ENCODE measurements around the gene ADM.

The ADM gene

DNA sequence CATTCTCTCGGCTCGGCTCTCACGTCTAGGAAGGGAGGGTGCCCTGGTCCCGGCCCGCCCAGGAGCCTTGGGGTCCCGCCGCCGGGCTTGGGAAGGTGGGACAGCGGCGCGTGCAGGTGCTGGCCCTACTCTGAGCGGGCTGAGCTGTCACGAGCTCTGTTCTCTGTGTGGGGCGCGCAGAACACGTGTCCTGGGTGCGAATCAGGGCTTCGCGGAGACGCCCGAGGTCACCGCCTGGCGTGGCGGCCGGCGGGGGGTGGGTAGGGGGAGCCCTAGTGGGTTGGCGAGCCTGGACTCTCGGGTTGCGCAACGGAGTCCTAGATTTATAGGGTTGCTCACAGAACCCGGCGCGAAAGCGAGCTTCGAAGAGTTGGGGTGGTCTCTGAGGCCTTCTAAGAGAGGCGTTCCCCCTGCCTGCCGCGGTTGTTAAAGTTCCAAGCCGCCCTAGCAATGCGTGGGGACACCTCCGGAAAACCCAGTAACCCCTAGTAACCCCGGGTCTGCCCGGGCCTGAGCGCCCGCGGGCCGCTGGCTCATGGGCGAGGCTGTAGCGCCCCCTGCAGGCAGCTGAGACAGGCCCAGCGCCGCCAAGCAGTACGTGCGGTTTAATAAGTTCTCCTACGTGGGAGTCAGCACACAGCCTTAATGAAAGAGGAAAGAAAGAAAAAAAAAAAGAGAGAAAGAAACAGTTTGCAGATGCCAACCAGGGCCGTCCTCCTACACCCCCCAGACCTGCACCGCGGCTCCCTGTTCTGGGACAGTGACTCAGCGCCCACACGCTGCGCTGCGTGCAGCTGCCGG is 2.7 kb downstream of the ADM start:
- TF ChIP-seq, protein P1, sequence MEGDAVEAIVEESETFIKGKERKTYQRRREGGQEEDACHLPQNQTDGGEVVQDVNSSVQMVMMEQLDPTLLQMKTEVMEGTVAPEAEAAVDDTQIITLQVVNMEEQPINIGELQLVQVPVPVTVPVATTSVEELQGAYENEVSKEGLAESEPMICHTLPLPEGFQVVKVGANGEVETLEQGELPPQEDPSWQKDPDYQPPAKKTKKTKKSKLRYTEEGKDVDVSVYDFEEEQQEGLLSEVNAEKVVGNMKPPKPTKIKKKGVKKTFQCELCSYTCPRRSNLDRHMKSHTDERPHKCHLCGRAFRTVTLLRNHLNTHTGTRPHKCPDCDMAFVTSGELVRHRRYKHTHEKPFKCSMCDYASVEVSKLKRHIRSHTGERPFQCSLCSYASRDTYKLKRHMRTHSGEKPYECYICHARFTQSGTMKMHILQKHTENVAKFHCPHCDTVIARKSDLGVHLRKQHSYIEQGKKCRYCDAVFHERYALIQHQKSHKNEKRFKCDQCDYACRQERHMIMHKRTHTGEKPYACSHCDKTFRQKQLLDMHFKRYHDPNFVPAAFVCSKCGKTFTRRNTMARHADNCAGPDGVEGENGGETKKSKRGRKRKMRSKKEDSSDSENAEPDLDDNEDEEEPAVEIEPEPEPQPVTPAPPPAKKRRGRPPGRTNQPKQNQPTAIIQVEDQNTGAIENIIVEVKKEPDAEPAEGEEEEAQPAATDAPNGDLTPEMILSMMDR (IDR thresholded peaks at IDR 0.05; ENCODE audit: low read depth, low read length) = peak; percentile 95

DNA sequence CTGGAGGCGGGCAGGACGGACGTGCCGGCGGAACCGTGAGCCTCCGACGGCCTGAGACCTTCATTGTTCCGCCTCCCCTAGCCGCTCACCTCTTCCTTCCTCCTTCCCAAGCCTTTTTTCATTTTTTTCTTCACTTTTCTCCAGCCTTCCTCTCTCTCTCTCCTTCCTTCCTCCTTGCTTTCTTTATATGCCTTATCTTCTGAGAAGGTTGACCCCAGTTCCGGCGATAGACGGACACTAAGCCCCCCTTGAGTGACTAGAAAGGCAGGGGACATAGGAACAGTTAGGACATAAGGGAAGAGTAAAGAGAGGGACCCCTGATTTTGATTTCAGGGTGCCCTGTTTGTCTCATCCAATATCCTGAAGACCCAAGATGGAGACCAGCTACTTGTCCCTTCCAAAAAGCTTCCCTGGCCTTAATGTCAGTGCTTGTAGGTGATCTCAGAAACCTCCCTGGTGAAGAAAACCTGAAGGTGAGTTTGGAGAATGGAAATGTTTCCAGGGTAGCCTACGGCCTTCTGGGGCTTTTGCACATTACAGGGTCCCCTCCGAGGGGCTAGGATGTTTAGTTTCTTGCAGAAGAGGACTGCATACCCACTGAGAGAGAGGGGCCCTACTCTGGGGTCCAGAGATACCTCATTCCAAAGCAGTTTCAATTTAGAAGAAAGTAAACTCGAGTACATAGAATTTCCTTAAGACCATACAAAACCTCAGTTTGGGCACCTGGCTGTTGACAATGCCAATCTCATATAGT is 3.5 kb downstream of the ADM start:
- TF ChIP-seq, protein P1 (IDR thresholded peaks at IDR 0.05; ENCODE audit: low read depth, low read length) = no peak
- H3K4me3 ChIP-seq (ENCODE audit: low read depth, low read length) = peak overlapping the region; percentile 100

More for the DNA sequence above, 2.7 kb downstream of the ADM start:
- H3K4me3 ChIP-seq (ENCODE audit: low read depth, low read length) = peak overlapping the region; percentile 100

DNA sequence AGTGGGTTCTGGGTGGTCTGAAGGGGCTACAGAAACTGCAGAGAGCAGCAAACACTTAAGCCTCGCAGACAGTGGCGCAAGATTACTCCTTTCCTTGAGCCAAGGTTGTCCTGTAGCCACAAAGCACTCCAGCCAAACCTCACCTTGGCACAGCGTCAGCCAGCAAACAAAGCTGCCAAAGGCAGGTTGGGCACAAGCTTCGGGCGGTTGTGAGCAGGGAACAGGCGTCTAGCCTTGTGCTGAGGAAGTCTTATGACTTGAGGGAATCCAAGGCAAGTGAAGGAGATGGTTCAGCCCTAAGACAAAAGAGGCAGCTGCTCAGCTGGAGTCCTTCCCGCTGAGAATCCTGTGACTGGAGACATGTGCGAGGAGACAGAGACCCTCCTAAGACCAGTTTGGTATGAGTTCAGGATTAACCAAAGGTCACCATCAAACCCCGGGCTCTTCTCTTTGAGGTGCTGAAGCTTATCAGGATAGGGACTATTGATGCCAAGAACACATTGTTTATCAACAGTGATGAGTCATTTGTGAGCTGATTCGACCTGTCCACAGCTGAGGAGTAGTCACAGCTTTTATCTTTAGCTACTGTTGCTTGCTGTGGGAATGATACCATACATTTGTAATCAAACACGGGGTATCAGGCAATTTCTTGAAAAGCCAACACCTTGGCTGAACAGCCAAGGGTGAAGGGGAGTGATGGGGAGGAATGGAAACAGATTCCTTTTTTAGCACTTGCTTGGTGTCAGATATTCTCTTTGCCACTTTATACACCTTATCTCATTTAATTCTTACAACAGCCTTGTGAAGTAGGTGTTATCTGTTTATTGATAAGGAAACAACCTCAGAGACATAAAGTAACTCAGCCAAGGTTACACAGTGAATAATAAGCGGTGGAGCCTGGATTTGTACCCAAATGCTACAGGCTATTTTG is 4.6 kb downstream of the ADM start:
- H3K4me3 ChIP-seq (ENCODE audit: low read depth, low read length) = peak overlapping the region; percentile 100
- TF ChIP-seq, protein P1 (IDR thresholded peaks at IDR 0.05; ENCODE audit: low read depth, low read length) = no peak

- TF ChIP-seq, protein P1 (IDR thresholded peaks at IDR 0.05; ENCODE audit: low read depth, low read length) = no peak
- H3K4me3 ChIP-seq (ENCODE audit: low read depth, low read length) = no peak overlapping the region
Measured at GRCh38 chr11:10310301-10310841, 5.5 kb downstream of the ADM start.

DNA sequence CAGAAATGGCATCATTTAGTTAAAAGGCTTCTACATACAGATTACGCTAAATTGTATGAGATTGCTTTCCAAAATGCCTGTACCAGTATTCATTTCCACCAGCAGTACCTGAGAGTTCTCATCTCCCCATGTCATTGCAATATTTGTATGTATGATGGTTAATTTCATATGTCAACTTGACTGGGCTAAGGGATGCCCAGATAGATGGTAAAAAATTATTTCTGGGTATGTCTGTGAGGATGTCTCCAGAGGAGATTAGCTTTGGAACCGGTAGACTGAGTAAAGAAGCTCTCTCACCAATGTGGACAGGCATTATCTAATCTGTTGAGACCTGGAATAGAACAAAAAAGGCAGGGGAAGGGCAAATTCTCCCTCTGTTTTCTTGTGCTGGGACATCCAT is 6.9 kb downstream of the ADM start:
- TF ChIP-seq, protein P1 (IDR thresholded peaks at IDR 0.05; ENCODE audit: low read depth, low read length) = no peak
- H3K4me3 ChIP-seq (ENCODE audit: low read depth, low read length) = no peak overlapping the region

DNA sequence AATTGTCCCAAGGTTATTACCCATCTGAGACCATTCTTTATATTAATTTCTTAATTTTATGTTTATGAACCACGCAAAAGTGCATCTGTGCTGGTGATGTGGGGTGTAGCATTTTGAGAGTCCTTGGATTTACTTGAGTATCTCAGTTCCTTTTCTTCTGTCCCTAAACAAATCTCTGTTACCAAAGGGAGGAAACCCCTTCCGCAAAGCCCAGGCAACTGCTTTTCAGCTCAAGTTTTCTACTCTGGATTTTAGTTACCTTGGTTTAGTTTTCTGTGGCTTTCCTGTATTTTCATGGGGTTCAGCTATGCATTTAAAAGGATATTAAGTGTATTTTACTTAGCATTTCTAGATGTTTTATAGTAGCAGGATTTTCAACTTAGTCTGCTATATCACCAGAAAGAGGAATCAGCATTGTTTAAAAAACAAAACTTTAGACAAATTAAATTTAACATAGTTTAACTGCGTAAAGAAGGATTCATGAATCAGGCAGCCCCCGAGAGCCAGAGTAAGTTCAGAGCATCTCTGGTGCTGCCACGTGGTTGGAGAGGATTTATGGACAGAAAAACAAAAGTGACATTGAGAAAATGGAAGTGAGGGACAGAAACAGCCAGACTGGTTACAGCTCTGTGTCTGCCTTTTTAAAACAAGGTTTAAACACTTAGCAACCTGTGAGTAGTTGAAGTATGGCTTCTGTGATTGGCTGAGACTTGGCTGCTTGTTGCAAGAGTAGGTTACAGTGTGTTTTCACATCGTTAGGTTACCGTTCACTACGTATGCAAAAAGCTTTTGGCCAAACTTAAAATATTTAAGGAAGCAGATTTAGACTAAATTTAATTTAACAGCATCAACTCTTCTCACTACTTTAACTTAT is 9.6 kb downstream of the ADM start:
- H3K4me3 ChIP-seq (ENCODE audit: low read depth, low read length) = no peak overlapping the region
- TF ChIP-seq, protein P1 (IDR thresholded peaks at IDR 0.05; ENCODE audit: low read depth, low read length) = no peak

Measured in WI38 (cell line).